NCI-H2029 treated with DMSO at 0.1 percent for 48 hours (cell line): Measurements from ENCODE around the gene XYLB.

Experiments
- DNase-seq: peaks from one replicate; lab custom pipeline; 2025; lab: John Stamatoyannopoulos, UW

The XYLB gene

DNA sequence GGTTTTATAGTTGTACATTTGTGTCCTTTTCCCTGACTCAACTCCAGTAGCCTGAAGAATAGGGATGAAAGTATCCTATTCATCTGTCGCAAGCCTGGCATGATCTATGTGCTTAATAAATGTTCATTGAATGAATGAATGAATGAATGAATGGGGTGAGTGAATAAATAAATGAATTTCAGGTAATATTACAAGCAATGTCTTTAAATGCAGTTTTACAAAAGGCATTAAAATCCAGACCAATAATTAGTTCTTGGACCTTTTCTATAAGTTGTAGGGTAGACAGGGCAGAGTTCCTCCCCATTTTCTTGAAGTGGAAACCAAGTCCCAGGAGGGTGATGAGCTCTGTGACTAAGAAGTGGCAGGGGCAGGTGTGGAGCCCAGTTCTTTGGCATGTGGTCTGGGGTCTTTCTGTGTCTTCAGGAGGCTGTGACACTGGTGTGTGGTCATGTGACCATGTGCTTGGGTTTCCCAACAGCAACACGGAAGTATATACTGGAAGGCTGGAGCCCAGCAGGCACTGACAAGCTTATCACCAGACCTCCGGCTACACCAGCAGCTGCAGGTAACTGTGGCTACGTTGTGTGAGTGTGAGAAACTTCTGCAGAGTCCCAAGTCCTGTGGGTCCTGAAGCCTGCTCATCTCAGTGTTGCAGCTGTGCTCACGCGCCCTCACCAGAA is 18.3 kb downstream of the XYLB start:
- DNase-seq, result no peak

DNA sequence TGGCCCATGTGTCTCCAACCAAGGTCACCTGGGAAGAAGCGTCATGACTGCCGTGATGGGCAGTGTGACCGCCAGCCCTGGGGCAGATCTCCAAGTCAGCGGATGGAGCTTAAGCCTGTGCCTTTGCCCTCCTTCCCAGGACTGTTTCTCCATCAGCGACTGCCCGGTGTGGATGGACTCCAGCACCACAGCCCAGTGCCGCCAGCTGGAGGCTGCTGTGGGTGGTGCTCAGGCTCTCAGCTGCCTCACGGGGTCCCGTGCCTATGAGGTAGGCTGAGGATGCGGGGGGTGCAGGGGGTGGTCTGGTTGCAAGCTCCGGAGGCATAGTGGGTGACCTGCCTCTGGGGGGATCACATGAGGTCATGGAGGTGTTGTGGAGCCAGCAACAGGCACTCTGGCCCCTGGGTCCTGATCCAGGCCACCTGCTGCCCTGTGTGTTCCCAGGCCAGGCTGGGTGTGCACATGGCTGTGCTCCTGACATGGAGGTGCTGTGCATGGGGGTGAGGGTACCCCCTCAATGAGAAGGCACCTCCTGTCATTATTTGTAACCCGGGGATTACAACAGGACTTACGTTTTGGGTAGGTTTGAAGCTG is 19.0 kb downstream of the XYLB start:
- no peak for DNase-seq

DNA sequence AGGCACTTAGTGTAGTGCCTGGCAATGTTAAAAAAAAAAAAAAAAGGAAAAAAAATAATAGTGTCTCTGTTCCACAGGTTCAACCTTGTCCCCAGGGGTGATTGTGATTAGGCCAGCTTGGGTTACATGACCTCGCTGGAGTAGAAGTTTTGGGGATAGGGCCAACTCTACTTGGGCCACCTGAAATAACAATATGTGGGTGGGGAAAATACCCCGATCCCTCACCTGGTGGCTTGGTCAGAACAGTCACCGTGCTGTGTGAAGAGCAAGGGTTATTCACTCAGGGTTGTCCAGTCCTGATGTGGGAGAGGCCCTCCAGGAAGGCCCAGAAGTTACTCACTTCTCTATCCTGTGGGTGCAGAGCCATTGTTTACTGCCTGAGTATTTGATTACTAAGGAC is 19.5 kb downstream of the XYLB start:
- no peak for DNase-seq

DNA sequence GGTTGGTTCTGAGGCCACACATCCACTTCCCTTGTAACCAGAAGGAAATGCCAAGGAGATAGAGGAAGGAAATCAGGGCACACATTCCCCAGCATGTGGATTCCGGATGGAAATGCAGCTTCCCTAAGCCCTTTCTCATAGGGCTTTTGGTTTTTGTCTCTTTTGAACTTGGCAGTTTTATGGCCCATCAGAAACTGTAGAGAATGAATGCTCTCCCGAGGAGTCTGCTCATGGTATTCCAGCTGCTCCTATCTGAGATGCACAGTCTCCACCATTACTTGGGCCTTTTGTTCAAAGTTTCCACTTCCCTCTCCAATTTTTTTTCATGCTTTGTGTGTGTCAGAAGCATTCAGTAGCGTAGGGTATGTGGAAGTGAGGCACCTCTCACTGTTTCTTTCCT is 21.2 kb downstream of the XYLB start:
- DNase-seq, result no peak

DNA sequence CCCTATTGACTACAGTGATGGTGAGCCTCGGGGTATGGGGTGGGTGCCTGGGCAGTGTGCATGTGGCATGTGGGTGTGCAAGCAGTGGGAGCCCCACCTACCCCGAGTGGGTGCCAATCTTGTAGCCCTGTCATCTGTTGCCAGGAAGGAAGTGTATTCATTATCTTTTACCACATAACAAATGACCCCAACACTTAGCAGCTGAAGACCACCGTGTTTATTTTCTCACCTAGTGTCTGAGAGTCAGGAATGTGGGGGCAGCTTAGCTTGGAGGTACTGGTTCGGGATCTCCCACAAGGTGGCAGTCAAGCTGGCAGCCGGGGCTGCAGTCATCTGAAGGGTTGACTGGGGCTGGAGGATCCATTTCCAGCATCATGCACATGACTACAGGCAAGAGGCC is 21.7 kb downstream of the XYLB start:
- no peak for DNase-seq

DNA sequence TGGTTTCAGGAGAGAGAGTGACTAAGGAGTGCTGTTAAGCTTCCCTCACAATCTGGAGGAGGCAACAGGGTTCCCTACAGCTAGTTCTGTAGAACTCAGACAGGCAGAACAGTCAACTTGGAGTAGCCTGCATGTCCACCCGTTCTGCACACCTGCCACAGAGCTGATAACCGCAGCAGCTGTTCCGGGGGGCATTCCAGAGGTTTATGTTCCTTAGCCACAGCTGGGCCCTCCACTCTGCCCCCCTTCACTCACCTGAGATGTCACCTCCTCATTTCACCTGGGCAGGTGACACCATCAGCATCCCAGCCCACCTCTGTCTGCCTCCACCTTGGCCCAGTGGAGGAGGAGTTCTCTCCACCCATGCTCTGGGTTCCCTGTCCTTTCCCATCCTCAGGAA is 22.6 kb downstream of the XYLB start:
- no peak for DNase-seq

DNA sequence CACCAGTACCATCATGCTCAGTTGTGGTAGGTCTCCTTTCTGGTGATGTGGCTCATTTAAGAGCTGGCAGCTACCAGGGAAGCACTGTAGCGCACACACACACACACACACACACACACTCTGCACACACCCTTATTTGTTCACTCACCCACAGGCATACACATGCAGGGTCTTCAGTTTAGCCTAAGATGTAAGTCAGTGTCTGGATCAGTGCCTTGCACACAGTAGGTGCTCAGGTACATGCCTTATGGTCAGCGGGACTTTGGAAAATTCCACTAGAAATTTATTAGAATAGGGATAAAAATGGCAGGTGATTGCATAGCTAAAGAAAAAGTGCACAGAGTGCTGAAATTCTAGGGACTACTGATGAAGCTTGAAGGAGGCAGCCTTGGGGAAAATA is 23.6 kb downstream of the XYLB start:
- no peak for DNase-seq

DNA sequence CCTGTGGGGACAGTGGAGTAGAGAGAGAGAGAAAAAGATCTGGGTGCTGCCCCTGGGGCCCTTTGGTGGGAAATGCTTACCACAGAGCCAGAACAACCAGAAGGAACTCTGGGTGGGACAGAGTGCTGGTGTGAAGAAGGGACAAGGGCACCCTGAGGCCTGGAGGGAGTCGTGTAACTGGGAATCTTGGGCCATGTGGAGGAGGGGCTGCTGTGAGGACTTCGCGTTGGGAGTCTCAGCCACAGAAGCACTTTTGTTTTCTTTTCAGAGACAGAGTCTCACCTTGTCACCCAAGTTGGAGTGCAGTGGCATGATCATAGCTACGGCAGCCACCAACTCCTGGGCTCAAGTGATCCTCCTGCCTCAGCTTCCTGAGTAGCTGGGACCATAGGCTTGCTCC is 24.3 kb downstream of the XYLB start:
- no peak for DNase-seq

DNA sequence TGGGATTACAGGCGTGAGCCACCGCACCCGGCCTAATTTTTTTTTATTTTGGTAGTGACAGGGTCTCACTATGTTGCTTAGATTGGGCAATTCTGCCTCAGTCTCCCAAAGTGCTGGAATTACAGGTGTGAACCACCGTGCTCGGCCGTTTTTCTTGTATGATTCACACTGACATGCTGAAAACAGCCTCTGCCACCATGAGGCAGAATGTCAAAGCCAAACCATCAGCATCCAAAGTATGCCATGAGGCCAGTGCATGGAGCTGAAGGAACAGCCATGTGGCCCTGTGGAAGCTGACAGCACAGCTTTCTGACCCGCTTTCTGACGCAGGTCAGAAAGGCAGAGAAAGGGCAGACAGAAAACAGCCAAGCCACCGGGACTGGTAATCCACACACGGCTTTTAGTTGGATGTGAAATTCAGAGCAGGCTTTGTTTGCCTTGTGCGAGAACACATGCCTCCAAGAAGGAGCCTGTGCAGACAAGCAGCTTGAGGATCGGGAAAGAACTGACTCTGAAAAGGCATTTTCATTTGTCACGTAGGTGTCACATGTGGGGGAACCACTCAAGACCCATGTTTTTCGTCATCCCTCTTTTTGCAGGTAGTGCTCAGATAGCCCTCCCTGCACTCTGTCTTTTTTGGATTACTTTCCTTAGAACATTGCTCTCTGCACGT is 25.1 kb downstream of the XYLB start:
- no peak for DNase-seq

DNA sequence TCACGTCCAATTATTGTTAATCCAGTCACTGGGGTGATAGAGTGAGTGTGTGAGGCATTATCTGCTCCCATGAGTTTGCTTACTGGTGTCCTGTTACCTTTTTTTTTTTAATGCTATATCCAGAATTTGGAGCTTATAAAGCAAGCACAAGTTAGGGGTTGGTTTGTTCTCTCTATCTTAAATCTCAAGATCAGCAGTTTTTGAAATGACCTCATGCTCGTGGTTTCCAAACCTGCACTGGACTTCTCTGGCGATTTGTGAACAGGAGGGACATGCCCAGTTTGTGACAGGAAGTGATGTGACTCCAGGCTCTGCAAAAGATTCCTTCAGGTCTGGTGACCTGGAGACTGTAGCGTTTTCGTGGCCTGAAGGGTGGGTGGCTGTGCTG is 25.6 kb downstream of the XYLB start:
- no peak for DNase-seq

DNA sequence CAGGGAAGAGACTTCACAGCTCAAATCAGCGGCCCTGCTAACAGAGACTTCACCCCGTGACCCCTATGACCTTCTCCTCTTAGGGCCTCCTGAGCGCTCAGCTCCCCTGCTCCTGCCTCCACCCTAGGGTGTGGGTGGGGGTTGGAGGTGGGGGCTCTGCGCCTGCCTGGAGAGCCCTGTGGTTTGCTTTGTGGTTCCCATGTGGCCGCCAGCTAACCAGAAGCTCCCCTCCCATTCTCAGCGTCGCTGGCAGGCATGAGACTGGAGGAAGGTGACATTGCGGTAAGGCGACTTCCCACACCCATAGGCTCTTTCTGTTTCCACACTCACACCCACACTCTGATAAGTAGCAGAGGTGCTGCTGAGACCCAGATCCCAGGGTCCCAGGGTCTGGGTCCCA is 27.6 kb downstream of the XYLB start:
- no peak for DNase-seq

DNA sequence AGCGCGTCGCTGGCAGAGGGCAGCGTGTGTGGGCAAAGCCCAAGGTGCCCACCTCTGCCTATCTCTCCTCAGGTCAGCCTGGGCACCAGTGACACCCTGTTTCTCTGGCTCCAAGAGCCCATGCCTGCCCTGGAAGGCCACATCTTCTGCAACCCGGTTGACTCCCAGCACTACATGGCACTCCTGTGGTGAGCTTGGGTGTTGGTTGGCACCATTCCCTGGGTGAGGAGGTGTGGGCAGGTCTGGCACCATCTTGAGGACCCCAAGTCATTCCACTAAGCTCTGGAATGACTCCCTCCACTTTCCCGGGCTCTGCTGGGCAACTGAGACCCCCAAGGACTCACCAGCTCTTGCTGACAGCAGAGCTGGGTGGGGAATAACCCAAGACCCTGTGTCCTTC is 28.5 kb downstream of the XYLB start:
- DNase-seq, result no peak

DNA sequence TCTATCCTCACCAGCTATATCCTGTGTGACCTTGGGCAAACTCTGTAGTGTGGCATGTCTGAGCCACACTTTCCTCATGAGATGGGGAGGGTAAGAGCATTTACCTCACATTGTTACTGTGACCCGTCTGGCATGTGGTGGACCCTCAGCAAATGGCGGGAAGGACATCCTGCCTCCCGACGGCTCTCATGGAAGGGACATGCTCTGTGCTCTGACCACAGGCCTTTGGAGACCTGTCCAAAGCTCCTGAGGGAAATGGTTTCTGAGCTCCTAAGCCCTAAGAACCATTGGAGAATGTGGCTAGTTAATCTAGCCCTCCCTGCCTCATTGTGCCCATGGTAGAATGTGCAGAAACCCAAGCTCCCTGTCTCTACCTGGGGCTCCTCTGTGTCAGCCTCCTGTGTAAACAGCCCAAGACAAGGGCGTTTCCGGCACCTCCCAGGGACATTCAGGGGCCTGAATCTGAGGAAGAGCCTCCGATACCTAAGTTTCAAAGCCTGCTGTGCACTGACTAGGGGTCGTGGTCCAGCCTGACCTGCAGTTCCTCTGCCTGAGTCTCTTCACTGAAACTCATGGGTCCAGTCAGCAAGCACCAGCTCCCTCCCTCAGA is 29.0 kb downstream of the XYLB start:
- no peak for DNase-seq

DNA sequence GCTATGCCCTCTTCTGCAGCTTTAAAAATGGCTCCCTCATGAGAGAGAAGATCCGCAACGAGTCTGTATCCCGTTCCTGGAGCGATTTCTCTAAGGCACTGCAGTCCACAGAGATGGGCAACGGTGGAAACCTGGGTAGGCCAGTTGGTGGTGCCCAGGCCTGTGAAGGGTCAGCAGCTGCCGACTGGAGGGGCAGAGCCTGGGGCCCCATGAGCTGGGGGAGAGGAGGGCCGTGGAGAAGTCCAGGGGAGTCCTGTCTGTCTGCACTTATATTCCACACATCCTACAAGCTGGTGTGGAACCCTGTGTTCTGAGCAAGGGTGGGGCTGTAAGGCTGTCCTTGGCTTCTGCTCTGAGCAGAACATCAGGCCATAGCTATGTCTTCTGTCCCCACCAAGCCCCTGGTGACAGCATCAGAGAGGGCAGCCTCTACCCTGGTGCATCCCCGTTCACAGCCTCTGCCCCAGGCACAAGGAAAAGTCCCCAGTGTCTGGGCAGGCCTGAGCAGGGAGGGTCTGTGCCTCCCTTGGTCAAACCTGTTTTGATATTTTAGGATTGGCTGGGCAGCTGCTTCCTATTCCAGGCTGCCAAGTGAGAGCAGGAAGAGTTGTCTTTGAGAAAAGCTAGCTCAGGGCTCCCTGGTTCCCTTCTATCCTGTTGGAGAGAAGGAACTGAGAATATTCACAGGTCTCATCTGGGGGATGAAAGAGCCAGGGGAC is 29.7 kb downstream of the XYLB start:
- DNase-seq, result no peak

DNA sequence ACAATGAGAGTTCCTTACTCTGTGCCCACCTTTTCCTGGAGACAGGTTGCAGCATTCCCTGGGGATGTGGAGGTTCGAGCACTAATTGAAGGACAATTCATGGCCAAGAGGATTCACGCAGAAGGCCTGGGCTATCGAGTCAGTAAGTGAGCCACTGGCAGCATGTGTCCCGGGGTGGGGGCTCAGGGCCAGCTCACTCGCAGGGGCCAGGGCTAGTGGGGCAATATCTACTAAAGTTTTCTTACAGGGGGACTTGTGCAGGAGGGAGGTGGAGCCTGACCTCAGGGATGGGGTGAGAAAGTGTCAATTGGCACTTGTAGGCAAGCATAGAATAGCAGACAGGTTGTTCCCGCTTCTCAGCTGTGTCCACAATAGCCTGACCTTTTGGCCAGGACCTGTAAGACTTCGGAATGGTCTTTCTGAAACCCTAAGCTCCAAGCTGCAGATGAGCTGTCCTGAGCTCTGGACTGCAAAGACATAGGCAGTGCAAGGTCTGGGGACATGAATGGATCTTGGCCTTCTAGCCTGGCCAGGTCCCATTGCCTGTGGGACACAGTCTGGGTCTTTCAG is 32.7 kb downstream of the XYLB start:
- DNase-seq, result no peak

DNA sequence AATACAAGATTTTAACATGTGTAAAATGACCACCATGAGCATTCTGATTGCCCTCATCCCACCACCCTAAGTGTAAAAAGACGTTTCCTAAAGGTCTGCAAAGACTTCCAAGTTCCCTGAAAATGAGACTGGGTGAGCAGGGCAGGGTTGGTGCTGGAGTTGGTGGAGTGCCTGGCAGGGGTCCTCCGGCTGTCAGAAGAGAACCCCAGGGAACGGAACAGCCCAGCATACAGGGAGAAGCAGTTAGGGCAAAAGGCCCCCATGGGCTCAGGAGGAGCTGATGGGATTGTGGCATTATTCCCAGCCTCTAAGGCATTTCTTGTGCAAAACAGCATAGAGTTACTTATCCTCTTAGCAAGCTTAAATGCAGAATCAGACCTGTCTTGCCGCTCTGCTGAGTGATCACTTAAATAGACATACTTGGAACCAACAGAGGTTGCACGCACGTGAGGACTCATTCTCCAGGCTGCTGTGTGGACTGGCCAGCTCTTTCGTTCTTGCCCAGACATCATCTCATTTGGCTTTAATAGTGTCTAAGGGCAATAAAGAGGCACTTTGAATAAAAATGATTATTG is 36.0 kb downstream of the XYLB start:
- no peak for DNase-seq

DNA sequence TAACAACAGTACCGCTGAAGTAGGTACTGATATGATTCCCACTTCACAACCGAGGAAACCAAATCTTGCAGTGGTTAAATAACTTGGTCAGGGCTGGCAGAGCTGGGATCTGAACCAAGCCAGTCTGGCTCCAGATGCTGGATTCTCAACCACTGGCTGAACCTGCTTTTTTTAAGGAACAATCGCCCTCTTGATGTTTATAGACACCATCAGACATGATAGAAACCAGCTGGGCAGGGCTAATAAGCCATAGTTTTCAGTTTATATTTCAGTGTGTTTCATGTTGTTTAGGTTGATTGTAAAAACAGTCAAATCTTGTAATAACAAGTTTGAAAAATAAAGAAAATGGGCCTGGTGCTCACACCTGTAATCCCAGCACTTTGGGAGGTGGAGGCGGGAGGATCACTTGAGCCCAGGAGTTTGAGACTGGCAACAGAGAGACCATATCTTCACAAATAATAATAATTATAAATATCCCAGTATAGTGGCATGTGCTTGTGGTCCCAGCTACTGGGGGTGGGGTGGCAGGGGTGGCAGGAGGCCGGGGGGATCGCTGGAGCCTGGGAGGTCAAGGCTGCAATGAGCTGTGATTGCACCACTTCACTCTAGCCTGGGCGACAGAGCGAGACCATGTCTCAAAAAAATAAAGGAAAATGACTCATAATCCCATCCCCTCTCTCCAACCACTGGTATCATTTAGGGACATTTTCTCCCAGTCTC is 36.7 kb downstream of the XYLB start:
- no peak for DNase-seq

DNA sequence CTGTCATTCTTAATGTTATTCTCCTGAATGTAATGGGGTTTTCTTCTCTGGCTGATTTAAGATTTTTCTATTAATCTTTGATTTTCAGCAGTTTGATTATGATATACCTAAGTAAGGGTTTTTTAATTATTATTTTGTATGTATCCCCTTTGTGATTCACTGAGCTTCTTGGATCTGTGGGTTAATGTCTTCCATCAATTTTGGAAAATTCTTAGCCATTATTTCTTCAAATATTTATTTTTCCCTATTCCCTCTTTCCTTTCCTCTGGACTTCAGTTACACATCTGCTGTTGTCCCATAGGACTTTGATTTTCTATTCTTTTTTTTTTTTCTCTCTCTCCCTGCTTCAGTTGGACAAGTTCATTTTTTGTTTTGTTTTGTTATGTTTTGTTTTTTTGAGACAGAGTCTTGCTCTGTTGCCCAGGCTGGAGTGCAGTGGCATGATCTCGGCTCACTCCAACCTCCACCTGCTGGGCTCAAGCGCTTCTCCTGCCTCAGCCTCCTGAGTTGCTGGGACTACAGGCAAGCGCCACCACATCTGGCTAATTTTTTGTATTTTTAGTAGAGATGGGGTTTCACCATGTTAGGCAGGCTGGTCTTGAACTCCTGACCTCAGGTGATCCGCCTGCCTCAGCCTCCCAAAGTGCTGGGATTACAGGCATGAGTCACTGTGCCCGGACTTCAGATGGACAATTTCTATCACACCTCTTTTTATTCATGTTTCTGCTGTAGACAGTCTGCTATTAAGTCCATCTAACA is 40.6 kb downstream of the XYLB start:
- DNase-seq, result no peak

DNA sequence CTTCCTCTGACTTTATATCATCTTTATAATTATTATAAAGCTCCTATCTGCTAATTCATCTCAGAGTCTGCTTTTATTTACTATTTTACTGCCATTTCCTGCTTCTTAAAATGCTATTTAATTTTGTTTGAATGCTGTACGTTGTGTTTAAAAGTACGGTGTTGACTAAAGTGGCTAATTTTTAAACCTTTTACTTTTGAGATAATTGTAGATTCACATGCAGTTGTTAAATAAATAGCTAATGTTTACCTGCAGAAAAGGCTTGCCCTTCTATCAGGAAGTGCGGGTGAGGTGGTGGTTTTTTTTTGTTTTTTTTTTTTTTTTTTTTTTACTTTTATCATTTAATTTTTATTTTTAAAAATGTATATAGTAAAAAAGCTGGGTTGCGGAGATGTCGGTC is 41.3 kb downstream of the XYLB start:
- DNase-seq, result no peak

DNA sequence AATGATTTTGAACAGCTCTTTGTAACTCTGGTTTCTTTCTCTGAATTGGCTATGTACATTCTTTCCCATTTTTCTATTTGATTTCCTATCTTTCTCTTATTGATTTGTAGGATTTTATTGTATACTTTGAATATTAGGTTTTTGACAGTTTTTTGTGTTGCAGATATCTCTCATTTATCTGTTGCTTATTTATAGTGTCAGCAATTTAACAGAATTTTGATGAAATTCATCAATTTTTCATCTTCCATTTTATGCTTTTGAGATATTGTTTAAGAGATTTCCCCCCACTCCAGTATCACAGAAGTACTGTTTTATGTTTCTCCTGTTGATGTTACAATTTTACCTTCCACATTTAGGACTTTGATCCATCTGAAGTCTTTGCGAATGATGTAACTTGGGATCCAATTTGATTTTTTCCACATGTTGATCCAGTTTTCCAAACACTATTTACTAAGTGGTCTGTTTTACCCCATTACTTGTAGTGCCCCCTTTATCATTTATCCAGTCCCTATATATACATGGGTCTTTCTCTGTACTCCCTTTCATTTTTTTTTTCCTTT is 46.1 kb downstream of the XYLB start:
- no peak for DNase-seq
